HG03280 (cell line): ENCODE measurements around the gene DLAT.
A peak's percentile ranks its signal among the peaks of the same experiment; 100 is the strongest.
"Not testable (repeated sequence)": the region's sequence is repeated elsewhere in the genome, so short reads cannot be mapped to it uniquely, and the experiment has no call there.

Source experiments
- ATAC-seq: cut with Tn5 transposase; IDR thresholded peaks from one replicate; pipeline ENCODE4 v1.9.1; 2021; ENCODE audit warnings: mild to moderate bottlenecking, moderate library complexity; ENCODE audit not compliant: unreplicated experiment

DLAT gene

GRCh38 chr11:112046647-112047046, 21.4 kb downstream of the DLAT start:
- not testable (repeated sequence) for ATAC-seq

- ATAC-seq, result not testable (repeated sequence)
Observed at GRCh38 chr11:112048256-112048655, 23.0 kb downstream of the DLAT start.

- ATAC-seq, result no peak
Observed at GRCh38 chr11:112049777-112050176, 24.6 kb downstream of the DLAT start.

GRCh38 chr11:112050721-112051120, 25.5 kb downstream of the DLAT start:
- peak; percentile 90 for ATAC-seq

- ATAC-seq, result no peak
Observed at GRCh38 chr11:112051768-112052167, 26.6 kb downstream of the DLAT start.

- ATAC-seq, result no peak
Observed at GRCh38 chr11:112057170-112057569, 32.0 kb downstream of the DLAT start.

- ATAC-seq, result no peak
Observed at GRCh38 chr11:112058103-112058502, 32.9 kb downstream of the DLAT start.

GRCh38 chr11:112062923-112063322, 37.7 kb downstream of the DLAT start:
- no peak for ATAC-seq

GRCh38 chr11:112073941-112074811, 49.0 kb downstream of the DLAT start, which contains the start of the genes NKAPD1 and PIH1D2:
Gene NKAPD1 (plus strand): TSS chr11:112074299. CDS start chr11:112075575, 1,276 bp downstream.
Gene PIH1D2 (minus strand): TSS chr11:112074017. CDS start chr11:112073174, 843 bp downstream.
- peak; percentile 92 for ATAC-seq

GRCh38 chr11:112082729-112083128, 57.5 kb downstream of the DLAT start:
- ATAC-seq, result no peak

- ATAC-seq, result peak; percentile 36
Observed at GRCh38 chr11:112085822-112086421, 60.7 kb downstream of the DLAT start.

GRCh38 chr11:112086422-112087191, 61.4 kb downstream of the DLAT start, which contains the start of the genes SDHD and TIMM8B:
Gene SDHD (plus strand): TSS chr11:112086873. CDS start chr11:112086908, 35 bp downstream.
Gene TIMM8B (minus strand): TSS chr11:112086756. CDS start chr11:112086723, 33 bp downstream.
- peak; percentile 91 for ATAC-seq

GRCh38 chr11:112087212-112087611, 62.0 kb downstream of the DLAT start:
- no peak for ATAC-seq

- not testable (repeated sequence) for ATAC-seq
Observed at GRCh38 chr11:112095302-112095701, 70.1 kb downstream of the DLAT start.

GRCh38 chr11:112096194-112096593, 71.0 kb downstream of the DLAT start:
- ATAC-seq, result no peak

- no peak for ATAC-seq
Observed at GRCh38 chr11:112097734-112098528, 72.7 kb downstream of the DLAT start.

- ATAC-seq, result no peak
Observed at GRCh38 chr11:112100462-112100861, 75.3 kb downstream of the DLAT start.

- ATAC-seq, result no peak
Observed at GRCh38 chr11:112103446-112103845, 78.2 kb downstream of the DLAT start.

GRCh38 chr11:112106070-112106469, 80.9 kb downstream of the DLAT start:
- no peak for ATAC-seq
